Activated T-helper 1 cell treated with Interleukin-2 at 50 U/mL for 16 hours (primary cell): Measurements from ENCODE around the gene SLCO2A1.

Source experiments
- DNase-seq: peaks from one replicate; pipeline ENCODE4 v3.0.0-alpha.2; 2020; ENCODE audit warnings: low read depth

Gene SLCO2A1

GRCh38 chr3:133899311-133899710 is 130.4 kb downstream of the SLCO2A1 start:
- no peak for DNase-seq

- no peak for DNase-seq
These were observed 132.2 kb downstream of the SLCO2A1 start for GRCh38 chr3:133897547-133897946.

DNA sequence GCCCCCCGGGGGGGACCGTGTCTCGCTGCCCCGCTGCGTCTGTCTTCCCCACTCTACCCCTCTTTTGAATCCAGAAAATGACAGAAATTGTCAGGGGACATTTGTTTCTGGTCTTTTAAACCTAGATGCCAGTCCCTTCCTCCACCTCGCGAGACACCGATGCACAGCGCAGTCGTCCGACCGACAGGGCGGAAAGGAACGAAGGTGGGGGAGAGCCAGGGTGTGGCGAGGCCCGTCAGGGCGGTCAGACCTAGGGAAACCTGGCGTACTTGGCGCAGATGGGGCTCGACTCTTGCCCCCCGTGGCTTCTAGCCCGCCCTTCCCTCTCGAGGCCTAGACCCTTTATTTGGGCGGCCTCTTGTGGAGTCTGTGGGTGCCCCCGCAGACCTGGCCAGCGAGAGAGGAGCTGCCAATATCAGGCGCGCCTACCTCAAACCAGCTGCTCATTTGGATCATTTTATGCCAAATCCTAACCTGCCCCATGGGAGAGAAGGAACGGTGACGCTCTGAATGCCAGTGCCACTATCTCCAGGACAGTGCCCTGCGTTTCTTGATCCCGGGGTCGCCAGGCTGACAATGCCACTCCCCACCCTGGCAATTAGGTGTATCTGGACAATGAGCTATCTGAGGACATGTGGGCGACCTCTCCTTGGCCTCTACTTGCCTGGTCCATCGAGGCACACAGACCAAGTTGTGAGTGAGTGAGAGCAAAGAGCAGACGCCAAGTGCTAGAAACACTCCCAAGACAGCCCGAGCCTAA is 133.5 kb downstream of the SLCO2A1 start:
- no peak for DNase-seq

DNA sequence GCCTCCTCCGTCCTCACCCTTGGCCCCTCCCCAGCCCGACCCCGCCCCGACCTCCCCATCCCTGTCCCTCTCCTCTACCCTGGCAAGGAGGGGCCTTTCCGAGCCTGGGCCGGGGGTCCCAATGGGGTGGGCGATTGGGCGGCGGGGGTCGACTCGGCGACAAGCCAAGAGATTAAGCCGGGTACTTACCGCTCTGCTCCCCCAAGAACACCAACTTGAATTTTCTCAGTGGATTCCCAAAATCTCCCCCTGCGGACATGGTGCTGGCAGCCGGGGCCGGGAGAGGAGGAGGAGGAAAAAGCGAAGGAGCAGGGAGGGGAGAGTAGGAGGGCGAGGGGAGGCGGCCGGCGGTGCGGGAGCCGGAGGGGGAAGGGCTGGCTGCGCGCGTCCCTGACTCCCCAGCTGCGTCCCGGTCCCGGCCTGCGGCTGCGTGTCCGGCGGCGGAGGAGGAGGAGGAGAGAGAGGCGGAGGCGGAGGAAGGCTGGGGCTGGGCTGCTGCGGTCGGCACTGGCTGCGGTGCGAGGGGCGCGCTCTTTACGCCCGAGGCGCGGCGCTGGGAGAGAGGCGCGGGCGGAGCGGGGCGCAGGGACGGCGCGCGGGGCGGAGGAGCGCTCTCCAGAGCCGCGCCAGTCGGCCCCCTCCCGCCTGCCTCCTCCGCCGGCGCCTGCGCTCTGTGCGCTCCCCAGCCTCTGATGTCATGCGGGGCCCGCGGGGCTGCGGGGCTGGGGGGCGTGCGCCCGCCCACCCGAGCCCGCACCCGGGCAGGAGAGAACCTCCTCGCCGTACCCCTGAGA is 134.3 kb downstream of the SLCO2A1 start, which contains the start of gene RAB6B:
TSS of gene RAB6B (minus strand) at position 675 of the 794 bp plus-strand sequence. CDS start at position 259, 416 bp downstream.
- no peak for DNase-seq

- DNase-seq: no peak
These were observed 135.1 kb downstream of the SLCO2A1 start for GRCh38 chr3:133894353-133895207.

- no peak for DNase-seq
These were observed 135.9 kb downstream of the SLCO2A1 start for GRCh38 chr3:133893683-133894352.

- no peak for DNase-seq
These were observed 137.0 kb downstream of the SLCO2A1 start for GRCh38 chr3:133892541-133893231.

DNA sequence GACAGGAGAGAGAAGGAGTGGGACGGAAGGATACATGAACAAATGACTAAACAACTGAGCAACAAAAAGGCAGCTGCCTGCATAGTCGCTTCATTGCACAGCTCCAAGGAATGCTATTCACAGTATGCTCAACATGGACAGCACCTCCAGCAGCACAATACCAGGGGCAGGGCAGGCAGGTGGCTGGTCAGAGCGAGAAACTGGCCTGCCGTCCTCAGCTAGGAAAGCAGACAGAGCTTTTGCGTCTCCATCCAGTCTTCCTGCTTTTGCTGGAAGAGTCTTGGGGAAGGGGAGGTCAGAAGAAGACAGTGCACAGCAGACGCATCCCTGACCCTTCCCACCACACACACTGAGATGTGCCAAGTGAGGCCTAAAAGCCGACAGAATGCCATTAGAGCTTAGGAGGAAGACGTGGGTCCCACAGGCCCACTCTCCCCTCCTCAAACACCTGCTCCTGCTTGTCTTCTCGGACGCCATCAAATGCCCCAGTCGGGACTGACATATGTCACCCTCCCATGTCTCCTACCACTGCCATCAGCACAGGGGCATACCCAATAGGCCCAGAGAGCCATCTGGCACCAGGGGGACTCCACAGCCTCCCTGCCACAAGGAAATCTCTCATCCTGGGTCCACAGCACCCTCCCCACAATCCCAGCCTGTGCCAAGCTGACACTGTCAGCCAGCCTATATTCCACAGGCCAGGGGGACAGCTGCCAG is 137.9 kb downstream of the SLCO2A1 start:
- DNase-seq: no peak

DNA sequence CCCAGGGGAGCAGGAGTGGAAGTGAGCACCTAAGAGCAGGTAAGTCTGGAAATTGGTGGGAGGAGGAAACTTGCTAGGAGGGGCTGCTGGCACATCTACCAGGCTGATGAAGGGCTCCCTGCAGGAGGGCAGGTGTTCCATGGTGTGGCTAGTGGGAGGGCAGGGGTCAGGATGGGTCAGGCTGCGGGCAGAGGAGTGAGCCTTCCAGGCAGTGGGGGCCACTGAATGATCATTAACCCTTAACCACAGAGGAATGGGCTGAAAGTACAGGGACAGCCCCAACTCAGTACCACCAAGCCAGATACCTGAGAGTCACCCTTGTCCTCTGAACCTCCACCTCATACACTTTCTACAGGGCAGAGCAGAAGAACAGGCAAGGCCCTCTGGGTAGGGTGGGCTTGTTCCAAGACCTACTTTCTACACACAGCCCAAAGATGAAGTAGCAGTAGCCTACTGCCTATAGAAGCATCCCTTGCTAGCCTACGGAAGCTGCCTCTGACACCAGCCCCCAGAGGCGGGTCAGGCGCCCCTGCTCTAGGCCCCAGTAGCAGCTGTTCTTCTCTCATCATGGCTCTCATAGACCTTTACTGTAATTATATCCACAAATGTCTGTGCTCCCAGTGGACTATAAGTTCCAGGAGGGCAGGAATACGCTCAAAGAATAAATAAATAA is 138.6 kb downstream of the SLCO2A1 start:
- DNase-seq: no peak

GRCh38 chr3:133890037-133890436 is 139.7 kb downstream of the SLCO2A1 start:
- DNase-seq: no peak

DNA sequence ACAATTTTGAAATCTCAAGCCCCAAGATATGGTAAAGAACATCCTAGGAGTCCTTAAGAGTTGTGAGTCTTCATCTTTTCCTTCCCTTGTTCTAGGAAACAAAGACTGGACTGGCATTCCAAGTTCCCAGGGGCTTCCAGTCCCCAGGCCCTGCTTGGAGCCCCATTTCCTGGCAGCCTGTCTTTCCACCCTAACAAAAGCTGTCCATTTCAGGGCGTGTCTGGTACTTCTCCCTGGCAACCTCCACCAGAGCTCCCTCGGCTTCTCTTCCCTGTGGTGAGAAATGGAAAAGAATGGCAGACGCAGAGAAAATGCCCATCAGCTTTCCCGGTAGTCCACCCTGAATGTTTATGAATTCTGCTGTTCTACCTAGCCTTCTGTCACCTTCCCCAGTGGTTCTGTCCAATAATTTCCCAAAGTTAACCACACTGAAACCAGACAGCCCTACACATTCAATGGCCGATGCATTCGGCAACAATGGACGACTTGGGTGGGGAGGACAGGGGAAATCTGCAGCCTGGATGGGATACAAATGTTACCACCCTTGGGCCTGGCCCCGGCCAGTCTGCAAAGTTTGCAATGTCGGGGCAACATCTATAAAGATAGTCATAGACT is 140.9 kb downstream of the SLCO2A1 start:
- no peak for DNase-seq

DNA sequence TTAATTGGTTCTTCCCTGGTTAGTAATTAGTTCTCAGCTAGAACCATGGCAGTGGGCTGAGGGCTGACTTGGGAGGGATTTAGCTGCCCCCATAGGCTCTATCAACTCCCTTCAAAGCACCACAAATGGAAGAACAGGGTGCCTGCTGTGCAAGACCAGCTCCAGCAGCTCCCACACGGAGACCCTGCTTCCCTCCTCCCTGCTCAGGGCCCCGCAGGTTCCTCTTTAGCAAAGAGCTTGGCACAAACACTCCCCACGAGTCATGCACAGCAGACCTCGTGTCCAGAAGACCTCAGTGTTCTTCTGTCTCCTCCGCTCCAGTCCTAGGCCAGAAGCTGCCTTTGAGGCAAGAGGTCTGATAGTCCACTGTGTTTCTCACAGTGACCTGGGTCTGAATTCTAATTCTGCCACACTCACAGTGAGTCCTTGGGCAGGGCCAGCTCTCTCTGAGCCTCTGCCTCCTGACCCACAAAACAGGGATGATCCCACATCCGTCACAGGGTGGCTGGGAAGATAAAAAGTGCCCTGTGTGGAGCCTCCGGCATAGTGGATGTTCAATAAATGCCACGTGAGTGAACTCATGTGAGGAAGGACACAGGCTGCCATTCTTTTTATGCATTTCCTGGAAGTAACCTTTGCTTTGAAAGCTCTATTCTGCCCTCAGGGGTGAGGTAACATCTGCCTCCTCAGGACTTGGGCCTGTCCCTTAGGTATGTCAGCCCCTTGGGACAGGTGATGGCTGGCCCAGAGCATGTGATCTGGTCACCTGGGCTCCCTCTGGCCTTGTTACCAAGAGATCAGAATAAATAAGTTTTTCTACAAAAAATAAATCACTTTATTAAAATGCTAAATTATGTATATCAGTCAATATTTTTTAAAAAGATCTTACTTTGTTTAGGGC is 141.7 kb downstream of the SLCO2A1 start:
- no peak for DNase-seq

GRCh38 chr3:133887074-133887802 is 142.5 kb downstream of the SLCO2A1 start:
- DNase-seq: no peak

GRCh38 chr3:133886031-133886722 is 143.5 kb downstream of the SLCO2A1 start:
- no peak for DNase-seq

GRCh38 chr3:133884887-133885711 is 144.6 kb downstream of the SLCO2A1 start:
- no peak for DNase-seq
